Motor neuron (in vitro differentiated cells): ENCODE measurements around the gene CENPQ. TPM values are rescaled to one million over a fixed set of nuclear protein-coding genes. Genes with fewer than 3 reads are reported as not detected.
"Not testable (repeated sequence)": the region's sequence is repeated elsewhere in the genome, so short reads cannot be mapped to it uniquely, and the experiment has no call there.

Source experiments
- ATAC-seq, 8 experiments: fragments of 200-7000 bp; cut with Tn5 transposase; replicated peaks in 6 of 8; 2 replicates each; pipeline ENCODE4 v1.8.0; 2021; ENCODE audit warnings: mild to moderate bottlenecking in 8 of 8, moderate library complexity in 8 of 8
- H3K27ac ChIP-seq, 2 donors: fragments of 250-450 bp; sonication (Bioruptor Pico); 2 replicates each; pipeline ENCODE4 v1.9.0; 2021; ENCODE audit warnings: antibody characterized with exemption in 2 of 2, mild to moderate bottlenecking in 2 of 2, moderate library complexity in 1 of 2
- H3K4me1 ChIP-seq, 2 donors: fragments of 250-450 bp; sonication (Bioruptor Pico); replicated peaks in 1 of 2; 2 replicates each; pipeline ENCODE4 v1.6.1; 2021; ENCODE audit warnings: antibody characterized with exemption in 2 of 2, mild to moderate bottlenecking in 2 of 2, moderate library complexity in 1 of 2
- H3K4me3 ChIP-seq, 5 donors: fragments of 250-450 bp; sonication (Bioruptor Pico); 2 replicates each; pipeline ENCODE4 v1.9.0; 2021; ENCODE audit warnings: antibody characterized with exemption in 5 of 5, mild to moderate bottlenecking in 5 of 5, moderate library complexity in 4 of 5
- WGBS, 10 experiments: fragments of 450-650 bp; shearing (Covaris generic); methylation state at CpG; one replicate each; pipeline ENCODE4 v1.0.0; 2022; 5-methylcytosine and 5-hydroxymethylcytosine counted together
- in situ Hi-C, 9 experiments: fragments of 400-800 bp; cut with MboI; loops; one replicate each; pipeline ENCODE4 v1.15.0; 2021; ENCODE audit warnings: low sequenced_read_pairs in 9 of 9, low pct_unique_long_range_greater_than_20kb in 2 of 9; ENCODE audit not compliant: unreplicated experiment in 9 of 9
- total RNA-seq, 8 experiments: library from RNA; unstranded; fragments of 300-600 nt; gene quantifications; 2 replicates each; pipeline versions ENCODE4 v1.2.3 to v1.2.4, GENCODE V29; 2022

The CENPQ gene
- total RNA-seq, 8 experiments from 2014 or later = 1.9 to 12.4 (median 6.1) TPM

- WGBS, 10 experiments = 60 to 100% (median 96%) methylated on average over 1 to 8 of the region's 9 CpGs; no CpG with 5 or more reads in 2 of the 10 experiments
- Histone ChIP-seq H3K4me1 (no peaks in the 10 kb centered on the region), H3K27ac (no peak overlapping the region), H3K4me3 (no peak overlapping the region)
- ATAC-seq = no peak
- in situ Hi-C loops = no loop called here
Observed at GRCh38 chr6:49468042-49468441, 4.9 kb downstream of the CENPQ start.

- ATAC-seq, H3K27ac ChIP-seq, in situ Hi-C loops, H3K4me3 ChIP-seq, H3K4me1 ChIP-seq: not testable (repeated sequence)
- 100% methylated on average over 1 of the region's 2 CpGs; no CpG with 5 or more reads in 9 of the 10 experiments for WGBS, 10 experiments
Observed at GRCh38 chr6:49476564-49476963, 13.4 kb downstream of the CENPQ start.

DNA sequence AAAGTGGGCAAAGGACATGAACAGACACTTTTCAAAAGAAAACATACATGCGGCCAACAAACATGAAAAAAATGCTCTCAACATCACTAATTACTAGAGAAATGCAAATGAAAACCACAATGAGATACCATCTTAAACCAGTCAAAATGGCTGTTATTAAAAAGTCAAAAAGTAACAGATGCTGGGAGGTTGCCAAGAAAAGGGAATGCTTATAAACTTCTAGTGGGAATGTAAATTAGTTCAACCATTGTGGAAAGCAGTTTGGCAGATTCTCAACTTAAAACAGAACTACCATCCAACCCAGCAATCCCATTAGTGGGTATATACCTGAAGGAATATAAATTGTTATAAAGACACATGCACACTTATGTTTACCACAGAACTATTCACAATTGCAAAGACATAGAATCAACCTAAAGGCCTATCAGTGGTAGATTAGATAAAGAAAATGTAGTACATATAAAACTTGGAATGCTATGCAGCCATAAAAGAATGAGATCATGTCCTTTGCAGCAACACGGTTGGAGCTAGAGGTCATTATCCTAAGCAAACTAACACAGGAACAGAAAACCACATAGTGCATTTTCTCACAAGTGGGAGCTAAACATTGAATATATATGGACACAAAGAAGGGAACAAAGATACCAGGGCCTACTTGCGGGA lies 16.3 kb downstream of the CENPQ start:
- ATAC-seq = no peak
- WGBS, 10 experiments = 66 to 100% (median 94%) methylated on average over 1 to 3 of the region's 3 CpGs; no CpG with 5 or more reads in 1 of the 10 experiments
- H3K27ac ChIP-seq = no peak overlapping the region
- in situ Hi-C loops = no loop called here
- H3K4me3 ChIP-seq = no peak overlapping the region
- H3K4me1 ChIP-seq = no peaks in the 10 kb centered on the region

GRCh38 chr6:49481846-49482245 lies 18.7 kb downstream of the CENPQ start:
- in situ Hi-C loops, H3K4me3 ChIP-seq, H3K27ac ChIP-seq, H3K4me1 ChIP-seq, ATAC-seq: not testable (repeated sequence)
- 100% methylated on average over 3 of the region's 22 CpGs; no CpG with 5 or more reads in 9 of the 10 experiments for WGBS, 10 experiments

GRCh38 chr6:49483380-49483779 lies 20.2 kb downstream of the CENPQ start:
- ATAC-seq, H3K27ac ChIP-seq, in situ Hi-C loops, H3K4me1 ChIP-seq, H3K4me3 ChIP-seq: not testable (repeated sequence)
- WGBS, 10 experiments = no CpG with 5 or more reads among the region's 14 CpGs

DNA sequence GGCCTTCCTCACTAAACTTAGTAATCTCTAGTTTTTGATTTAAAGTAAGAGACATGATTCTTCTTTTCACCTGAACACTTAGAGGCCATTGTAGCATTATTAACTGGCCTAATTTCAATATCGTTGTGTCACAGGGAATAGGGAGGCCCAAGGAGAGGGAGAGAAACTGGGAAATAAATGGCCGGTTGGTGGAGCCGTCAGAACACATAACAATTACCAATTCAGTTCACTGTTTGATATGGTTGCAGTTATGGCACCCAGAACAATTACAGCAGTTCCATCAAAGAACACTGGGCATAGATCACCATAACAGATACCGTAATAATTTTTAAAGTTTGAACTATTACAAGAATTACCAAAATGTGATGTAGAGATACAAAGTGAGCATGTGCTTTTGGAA lies 27.5 kb downstream of the CENPQ start:
- 78 to 100% (median 98%) methylated on average over 1 to 4 of the region's 4 CpGs; no CpG with 5 or more reads in 1 of the 10 experiments for WGBS, 10 experiments
- in situ Hi-C loops = no loop called here

GRCh38 chr6:49497304-49497703 lies 34.1 kb downstream of the CENPQ start:
- no peaks in the 10 kb centered on the region for H3K4me1 ChIP-seq
- ATAC-seq = no peak
- H3K4me3 ChIP-seq = no peak overlapping the region
- in situ Hi-C loops = no loop called here
- H3K27ac ChIP-seq = no peak overlapping the region
- WGBS, 10 experiments = 78 to 100% (median 90%) methylated on average over 1 to 3 of the region's 3 CpGs; no CpG with 5 or more reads in 1 of the 10 experiments

More for the DNA sequence above, 27.5 kb downstream of the CENPQ start:
- H3K4me1 ChIP-seq = no peaks in the 10 kb centered on the region
- H3K27ac ChIP-seq = no peak overlapping the region
- no peak overlapping the region for H3K4me3 ChIP-seq
- no peak for ATAC-seq

DNA sequence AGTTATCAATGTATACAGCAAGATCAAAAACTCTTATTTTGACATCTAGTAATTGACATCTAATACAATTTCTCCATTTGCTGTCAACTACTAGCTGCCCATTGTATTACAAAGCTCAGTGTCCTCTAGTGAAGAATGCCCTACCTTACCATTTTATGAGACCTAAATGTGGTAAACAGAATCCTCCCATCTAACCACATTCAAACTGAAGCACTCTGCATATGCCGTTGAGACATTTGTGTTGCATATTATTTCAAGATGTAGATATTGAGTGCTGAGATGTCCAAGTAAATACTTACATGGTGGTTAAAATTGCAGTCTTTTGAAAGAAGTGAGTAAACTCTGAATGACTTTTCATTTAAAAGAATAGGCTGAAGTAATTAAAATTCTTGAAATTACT lies 36.0 kb downstream of the CENPQ start:
- in situ Hi-C loops = no loop called here
- ATAC-seq = peak in 3 of 8 experiments; percentile 96 to 99 (median 98)

DNA sequence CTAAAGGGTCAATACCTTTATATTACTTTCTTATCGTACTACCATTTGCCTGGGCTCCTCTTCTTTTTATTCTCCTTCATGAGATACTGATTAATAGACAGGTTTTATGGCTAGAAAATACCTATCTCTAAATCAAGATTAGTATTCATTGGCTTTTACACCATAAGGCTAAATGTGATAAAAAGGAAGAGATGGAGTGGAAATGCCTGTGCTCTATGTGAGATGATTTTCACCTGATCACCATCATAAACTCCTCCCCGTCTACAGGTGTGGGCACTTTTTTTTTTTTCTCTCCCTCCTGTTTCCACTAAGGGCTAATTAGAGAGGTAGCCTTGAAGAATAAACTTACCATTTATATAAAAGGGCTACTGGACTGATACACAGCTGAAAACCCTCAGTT lies 36.5 kb downstream of the CENPQ start, which contains the start of gene GLYATL3:
TSS of gene GLYATL3 (plus strand) at position 301 of the 400 bp plus-strand sequence. CDS start 12,068 bp downstream, outside the sequence.
- 0 to 100% (median 65%) methylated on average over 1 to 2 of the region's 2 CpGs; no CpG with 5 or more reads in 3 of the 10 experiments for WGBS, 10 experiments
- no peak for ATAC-seq
- H3K4me1 ChIP-seq = no peaks in the 10 kb centered on the region
- H3K4me3 ChIP-seq = no peak within 1 kb of the TSS
- no peak within 1 kb of the TSS for H3K27ac ChIP-seq
- in situ Hi-C loops = loop anchor here in 1 of 9 experiments (25.0 kb wide), 2 partner anchors 87 to 338 kb away; no protein-coding TSS in a partner anchor

More for the DNA sequence above, 36.0 kb downstream of the CENPQ start:
- Histone ChIP-seq H3K4me3 (no peak overlapping the region), H3K4me1 (no peaks in the 10 kb centered on the region), H3K27ac (no peak overlapping the region)
- 0 to 100% (median 60%) methylated on average over 1 of the region's 1 CpG; no CpG with 5 or more reads in 1 of the 10 experiments for WGBS, 10 experiments

- Histone ChIP-seq H3K4me3 (no peak overlapping the region), H3K4me1 (no peaks in the 10 kb centered on the region), H3K27ac (no peak overlapping the region)
- in situ Hi-C loops = loop anchor here in 1 of 9 experiments (25.0 kb wide), 2 partner anchors 92 to 333 kb away; no protein-coding TSS in a partner anchor
- 50 to 100% (median 98%) methylated on average over 1 to 5 of the region's 5 CpGs for WGBS, 10 experiments
- ATAC-seq = no peak
Observed at GRCh38 chr6:49504666-49505065, 41.5 kb downstream of the CENPQ start.

- ATAC-seq = no peak
- Histone ChIP-seq H3K4me1 (no peaks in the 10 kb centered on the region), H3K4me3 (no peak overlapping the region), H3K27ac (no peak overlapping the region)
- in situ Hi-C loops = loop anchor here in 1 of 9 experiments (25.0 kb wide), 2 partner anchors 94 to 331 kb away; no protein-coding TSS in a partner anchor
- 25 to 80% (median 60%) methylated on average over 1 to 5 of the region's 5 CpGs; no CpG with 5 or more reads in 2 of the 10 experiments for WGBS, 10 experiments
Observed at GRCh38 chr6:49506569-49507111, 43.5 kb downstream of the CENPQ start.

DNA sequence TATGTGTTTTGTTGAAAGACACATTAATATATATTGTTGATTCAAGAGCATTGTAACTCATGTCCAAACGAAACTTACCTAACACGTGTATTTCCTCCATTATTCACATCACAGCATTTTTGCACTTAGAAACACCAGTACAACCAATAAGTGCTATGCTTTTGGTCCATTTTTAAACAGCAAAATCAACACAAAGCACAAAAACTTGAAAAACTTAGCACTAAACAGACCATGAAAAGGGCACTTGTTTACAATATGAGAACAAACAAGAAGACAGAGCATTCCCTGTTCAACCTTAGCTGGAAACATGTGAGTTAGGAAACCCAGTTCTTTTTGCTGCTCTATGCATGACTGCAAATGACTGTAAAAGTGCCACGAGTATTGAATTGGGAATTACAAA lies 46.2 kb downstream of the CENPQ start:
- WGBS, 10 experiments = 20 to 100% (median 81%) methylated on average over 1 to 3 of the region's 3 CpGs

More for the DNA sequence above, 46.2 kb downstream of the CENPQ start:
- Histone ChIP-seq H3K27ac (no peak overlapping the region), H3K4me1 (no peaks in the 10 kb centered on the region), H3K4me3 (no peak overlapping the region)
- in situ Hi-C loops = loop anchor here in 1 of 9 experiments (25.0 kb wide), 2 partner anchors 97 to 328 kb away; no protein-coding TSS in a partner anchor
- ATAC-seq = no peak
